NCI-H2029 treated with DMSO at 0.1 percent for 48 hours (cell line): ENCODE results near the gene GCNT1.
A peak's percentile ranks its signal among the peaks of the same experiment; 100 is the strongest.

Experiments used
- DNase-seq: peaks from one replicate; lab custom pipeline; 2025; lab: John Stamatoyannopoulos, UW

The GCNT1 gene

DNA sequence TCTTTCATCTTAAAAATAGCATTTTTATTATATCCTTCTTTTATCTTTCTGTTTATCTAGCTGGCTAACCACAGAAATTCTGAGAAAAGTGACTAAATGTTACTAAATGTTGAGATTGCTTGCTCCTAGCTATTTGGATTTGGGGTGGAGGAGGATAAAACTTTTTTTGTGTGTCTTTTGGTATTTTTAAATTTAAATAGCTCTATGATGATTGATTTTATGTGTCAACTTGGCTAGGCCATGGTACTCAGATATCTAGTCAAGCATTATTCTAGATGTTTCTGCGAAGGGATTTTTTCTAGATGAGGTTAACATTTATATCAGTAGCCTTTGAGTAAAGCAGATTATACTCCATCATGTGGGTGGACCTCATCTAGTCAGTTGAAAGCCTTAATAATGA lies 75.0 kb downstream of the GCNT1 start:
- no peak for DNase-seq

DNA sequence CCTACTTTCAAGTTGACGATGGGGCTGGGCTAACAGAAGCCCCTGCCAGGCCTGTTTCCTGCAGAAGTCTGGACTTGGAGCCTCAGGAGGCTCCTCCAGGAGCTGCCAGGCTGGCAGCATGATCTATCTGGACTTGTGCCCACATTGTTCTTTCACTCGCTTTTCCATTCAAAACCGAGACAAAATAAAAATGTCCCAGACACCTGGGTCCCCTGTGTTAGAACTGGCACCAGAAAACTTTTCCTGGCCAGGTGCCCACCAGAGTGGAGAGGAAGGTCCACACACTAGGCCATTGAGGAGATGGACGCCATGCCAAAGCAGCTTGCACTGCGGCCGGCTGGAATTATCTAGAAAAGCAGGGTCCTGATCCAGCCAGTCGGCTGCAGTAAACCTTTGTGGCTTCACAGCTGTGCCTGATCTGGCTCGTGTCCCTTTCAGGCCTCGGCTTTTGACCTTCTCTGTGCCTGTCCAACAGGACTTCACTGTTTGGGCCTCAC lies 78.2 kb downstream of the GCNT1 start:
- DNase-seq, result no peak

DNA sequence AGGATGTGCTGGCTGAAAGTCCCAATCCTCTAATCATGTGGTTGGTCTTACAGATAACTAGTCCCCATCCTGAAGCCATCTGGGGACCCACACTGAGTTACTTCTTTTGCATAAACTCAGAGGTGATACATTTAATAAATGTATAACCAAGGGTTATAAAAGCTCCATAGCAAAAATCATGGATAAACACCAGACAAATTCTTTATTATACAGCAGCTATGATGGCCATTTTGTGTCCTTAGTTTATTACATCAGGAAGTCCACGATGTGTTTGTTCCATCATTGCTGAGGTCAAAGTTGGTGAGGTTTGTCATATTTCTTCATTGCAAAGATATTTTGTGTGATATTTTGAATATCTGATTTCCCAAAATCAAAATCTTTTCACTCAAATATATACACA lies 80.2 kb downstream of the GCNT1 start:
- no peak for DNase-seq

DNA sequence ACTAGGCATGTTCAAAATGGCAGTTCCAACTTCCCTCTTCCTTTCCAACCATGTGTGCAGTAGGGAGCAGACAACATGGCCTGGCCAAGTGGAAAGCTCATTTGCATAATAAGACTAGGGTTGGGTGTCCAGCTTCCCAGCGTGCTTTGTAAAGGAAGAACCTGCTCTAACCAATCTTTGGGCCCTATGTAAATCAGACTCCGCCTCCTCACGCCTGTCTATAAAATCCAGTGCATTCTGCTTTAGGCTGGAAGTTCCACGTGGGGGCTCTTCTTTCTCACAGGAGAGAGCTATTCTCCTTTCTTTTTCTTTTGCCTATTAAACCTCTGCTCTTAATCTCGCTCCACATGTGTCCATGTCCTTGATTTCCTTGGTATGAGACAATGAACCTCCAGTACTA lies 83.4 kb downstream of the GCNT1 start:
- DNase-seq, result peak; percentile 19

DNA sequence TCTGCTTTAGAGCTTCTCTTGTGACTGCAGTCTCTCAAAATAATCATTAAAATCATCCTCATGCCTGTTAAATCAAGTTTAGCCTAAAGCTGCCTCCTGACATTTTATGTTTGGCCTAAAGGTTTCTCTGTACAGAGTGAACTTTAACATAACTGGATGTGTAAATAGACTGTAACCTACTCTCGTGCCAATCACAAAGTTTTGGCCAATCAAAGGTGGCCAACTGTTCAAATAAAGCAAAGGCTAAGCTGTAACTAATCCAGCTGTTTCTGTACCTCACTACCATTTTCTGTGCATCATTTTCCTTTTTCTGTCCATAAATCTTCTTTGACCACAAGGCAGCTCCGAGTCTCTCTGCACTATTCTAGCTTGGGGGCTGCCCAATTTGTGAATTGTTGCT lies 86.2 kb downstream of the GCNT1 start:
- no peak for DNase-seq

DNA sequence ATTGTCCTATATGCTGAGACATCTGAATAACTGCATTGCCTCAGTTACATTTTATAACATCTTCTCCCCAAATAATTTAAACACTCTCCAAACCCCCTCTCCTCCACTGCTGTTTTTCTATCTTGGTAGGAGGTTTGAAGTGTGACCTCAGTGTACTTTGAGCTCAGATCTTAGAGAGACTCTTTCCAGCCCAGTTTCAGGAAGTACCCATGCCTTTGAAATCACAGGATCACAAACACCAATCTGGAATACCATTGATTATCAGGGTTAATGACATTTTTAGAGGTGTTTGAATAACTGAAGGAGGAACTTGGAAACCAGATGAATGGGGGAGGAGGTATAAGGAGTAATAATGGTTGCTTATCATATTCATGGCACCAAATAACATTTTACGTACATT lies 93.2 kb downstream of the GCNT1 start:
- DNase-seq, result no peak

DNA sequence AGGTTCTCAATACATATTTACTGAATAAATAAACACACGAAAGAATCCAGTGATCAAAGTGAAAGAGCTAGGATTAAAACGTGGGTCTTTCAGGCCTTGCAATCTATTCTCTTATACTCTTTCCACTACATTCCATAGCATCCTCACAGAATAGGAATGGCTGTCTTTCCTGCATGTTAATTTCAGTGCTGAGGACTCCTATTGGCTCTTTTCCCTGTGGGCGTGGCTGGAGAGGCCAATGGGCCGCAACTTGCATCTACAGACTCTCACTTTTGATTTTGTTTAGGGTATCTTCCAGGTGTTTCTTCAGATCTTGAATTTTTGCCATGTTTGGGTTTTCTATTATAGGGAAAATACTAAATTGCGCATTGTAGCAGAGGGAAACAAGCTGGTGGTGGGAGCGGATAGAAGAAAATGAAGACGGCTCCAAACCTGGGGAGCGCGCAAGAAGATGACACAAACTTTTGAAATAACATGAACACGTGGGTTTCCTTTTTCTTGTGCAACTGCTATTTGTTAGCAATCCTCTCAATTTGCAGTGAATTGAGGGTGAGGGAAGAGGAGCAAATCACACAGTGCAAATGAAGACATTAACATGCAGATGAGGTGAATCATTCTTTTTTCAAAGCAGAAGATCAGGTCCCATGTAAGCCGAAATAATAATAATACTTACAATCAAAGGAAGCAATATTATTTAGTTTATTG lies 93.9 kb downstream of the GCNT1 start:
- no peak for DNase-seq

DNA sequence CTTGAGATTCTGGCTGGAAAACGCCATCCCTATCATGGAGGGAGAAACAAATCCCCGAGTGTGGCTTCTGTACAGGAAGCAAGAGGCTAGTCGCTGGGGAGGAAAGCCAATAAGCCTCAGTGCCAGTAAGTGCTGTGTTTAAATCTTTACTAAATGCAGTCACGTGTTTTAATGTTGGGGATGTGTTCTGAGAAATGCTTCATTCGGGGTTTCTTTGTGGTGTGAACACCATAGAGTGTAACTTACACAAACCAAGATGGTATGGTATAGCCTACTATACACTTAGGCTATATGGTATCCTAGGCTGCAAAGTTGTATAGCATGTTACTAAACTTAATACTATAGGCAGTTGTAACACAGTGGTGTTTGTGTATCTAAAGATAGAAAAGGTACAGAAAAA lies 94.7 kb downstream of the GCNT1 start:
- DNase-seq, result no peak
